ELF-1 (cell line): ENCODE measurements around the gene SASH1.
"Not testable (repeated sequence)": the region's sequence is repeated elsewhere in the genome, so short reads cannot be mapped to it uniquely, and the experiment has no call there.

Experiments used
- DNase-seq: peaks from one replicate; pipeline ENCODE4 v3.0.0-alpha.2; 2016; ENCODE audit warnings: low read depth, low spot score

The SASH1 gene

DNA sequence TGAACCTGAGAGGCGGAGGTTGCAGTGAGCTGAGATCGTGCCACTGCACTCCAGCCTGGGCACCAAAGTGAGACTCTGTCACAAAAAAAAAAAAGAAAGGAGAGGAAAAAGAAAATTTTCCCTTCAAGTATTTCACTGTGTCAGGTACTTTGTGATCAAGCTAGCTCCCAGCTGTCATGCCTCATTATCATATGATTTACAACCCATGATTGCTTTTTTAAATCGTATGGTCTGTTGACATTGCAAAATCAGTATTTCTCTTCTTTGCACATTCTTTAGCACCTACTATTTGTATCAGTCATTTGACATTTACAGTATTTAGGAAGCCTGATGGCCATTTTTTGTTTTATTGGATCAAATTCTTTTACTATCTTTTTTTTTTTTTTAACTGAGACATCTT is 22.4 kb downstream of the SASH1 start:
- DNase-seq: no peak

DNA sequence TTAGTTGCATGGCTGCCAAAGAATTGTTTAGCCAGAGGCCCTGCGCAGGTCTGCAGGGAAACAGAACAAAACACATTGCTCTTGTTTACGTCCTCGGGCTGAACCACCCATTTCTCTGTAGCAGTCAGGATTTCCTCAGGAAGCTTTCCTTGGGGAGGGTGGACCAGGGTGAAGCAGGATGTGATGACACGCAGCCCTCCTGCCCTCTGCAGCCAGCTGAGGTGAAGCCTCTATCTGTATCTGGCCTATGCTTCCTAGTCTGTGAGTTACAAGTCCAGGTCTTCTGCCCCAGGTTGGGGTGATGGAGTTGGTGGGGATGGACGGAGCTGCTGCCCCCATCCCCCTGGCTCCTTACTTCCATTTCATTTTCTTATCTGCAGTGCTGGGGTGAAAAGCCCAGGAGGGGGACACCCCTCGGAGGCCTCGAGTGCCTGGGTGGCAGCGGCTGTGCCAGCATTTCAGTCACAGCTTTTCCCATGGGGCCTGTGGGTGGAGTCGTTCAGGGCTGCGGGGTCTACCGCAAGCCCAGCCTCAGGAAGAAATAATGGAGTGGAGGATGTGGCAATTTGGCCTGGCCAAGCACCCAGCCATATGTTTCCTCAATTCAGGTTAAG is 24.9 kb downstream of the SASH1 start:
- peak; percentile 77 for DNase-seq

DNA sequence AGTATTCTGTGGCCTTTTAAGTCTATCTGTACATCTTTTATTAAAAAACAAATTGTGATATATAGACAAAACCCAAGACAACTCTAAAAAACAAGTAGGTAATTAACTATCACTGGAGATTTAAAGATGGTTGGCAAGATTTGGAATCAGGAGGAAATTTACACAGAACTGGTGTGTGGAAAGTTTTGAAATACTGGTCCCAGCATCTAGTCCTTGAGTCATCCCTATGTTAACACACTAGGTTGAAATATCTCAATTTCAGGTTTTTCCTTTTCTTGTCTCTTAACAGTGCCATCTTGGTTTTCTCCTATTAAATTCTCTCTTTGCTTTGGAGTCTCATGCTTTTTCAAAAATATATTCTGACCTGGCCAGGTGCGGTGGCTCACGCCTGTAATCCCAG is 27.5 kb downstream of the SASH1 start:
- DNase-seq: no peak

DNA sequence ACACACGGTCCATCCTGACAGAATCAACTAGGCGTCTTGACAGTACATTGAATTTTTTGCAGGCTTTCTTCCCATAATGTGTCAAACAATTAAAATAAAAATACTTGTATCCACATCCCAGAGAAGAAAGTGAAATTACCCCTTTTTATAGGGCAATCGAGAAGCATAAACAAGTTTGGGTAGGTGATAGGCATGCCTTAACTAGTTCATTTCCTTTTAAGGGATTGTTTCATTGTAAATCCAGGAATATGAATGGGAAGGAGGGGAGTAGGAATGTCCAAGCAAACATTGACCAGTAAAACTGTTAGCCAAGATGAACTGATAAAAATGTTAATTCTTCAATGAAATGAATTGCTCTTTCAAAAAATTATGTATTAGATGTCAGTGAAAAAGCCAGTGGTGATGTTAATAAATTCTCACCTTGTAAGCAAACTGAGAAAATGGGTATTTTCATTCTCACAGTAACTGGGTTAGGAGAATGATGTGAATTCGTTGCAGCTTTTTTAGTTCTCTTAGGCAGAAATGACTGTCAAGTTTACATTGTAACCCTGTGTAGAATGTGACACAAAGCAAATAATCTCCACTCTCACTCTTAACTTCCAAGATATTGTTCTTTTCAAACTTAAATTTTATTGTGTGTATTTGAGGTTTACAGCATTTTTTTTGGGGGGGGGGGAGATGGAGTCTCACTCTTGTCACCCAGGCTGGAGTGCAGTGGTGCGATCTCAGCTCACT is 31.6 kb downstream of the SASH1 start:
- no peak for DNase-seq

DNA sequence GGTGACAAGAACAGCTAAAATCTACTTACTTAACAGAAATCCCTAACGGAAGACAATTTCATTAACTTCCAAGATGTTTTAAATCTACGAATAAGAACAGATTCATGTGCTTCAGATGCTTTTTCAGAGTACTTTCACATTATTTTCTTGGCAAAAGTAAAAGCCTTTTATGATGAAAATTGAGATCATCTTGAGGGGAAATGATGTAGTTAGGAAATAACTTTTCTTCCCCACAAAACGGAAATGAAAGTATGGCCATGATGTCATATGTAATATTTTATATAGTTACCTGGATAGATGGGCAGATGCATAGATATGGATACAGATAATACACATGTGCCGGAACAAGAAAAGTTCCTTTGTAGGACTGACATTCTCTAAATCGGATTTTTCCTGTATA is 32.8 kb downstream of the SASH1 start:
- DNase-seq: no peak

- no peak for DNase-seq
Measured at GRCh38 chr6:148379481-148379880, 36.8 kb downstream of the SASH1 start.

- no peak for DNase-seq
Measured at GRCh38 chr6:148379966-148380713, 37.5 kb downstream of the SASH1 start.

DNA sequence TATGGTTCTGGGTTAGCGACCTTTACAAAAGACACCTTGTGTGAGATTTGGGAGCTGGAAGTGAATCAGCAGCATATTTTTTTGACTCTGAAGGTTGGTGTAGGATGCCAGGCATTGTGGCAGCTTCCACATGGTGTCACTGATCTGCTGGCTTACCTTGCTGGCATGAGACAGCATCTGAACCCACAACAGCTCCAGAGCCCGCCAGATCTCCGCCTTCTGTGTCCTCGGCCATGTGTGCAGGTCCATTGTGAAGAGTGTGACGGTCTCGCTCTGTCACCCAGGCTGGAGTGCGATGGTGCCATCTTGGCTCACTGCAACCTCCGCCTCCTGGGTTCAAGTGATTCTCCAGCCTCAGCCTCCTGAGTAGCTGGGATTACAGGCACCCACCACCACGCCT is 39.4 kb downstream of the SASH1 start:
- not testable (repeated sequence) for DNase-seq

GRCh38 chr6:148382861-148383260 is 40.2 kb downstream of the SASH1 start:
- no peak for DNase-seq

DNA sequence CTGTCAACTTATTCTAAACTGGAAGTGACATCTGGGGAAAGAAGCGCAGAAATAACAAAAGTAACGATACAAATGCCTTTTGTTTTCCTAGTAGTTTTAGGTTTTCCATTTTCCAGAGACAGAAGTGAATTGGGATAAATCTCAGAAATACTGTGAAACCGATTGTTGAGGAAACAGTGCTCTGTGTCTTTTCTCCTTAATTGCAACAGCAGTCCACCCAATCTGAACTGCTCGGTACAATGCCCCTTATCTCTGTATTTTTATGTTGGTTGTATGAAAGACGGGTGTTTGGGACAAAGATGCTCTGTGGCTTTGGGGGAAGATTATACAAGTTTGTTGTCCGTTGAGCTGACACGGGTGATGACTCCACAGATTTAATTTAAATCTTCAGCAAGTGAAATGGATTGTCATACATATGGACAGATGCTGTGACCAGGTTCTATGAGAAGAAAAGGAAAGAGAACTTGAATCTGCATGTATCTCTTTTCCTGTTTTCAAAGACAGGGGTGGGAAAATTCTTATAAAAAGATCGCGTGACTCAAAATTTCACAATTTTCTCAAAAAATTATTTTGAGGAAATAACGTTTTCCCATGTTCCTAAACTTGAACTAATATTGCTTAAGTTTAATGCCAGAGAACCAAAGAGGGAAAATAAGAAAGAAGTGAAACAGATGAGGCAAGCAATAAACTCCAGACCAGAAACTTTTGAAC is 41.2 kb downstream of the SASH1 start:
- DNase-seq: no peak

GRCh38 chr6:148385379-148385778 is 42.7 kb downstream of the SASH1 start:
- no peak for DNase-seq

GRCh38 chr6:148388521-148388920 is 45.9 kb downstream of the SASH1 start:
- DNase-seq: no peak

- no peak for DNase-seq
Measured at GRCh38 chr6:148389086-148389485, 46.4 kb downstream of the SASH1 start.

GRCh38 chr6:148389917-148390316 is 47.3 kb downstream of the SASH1 start:
- DNase-seq: no peak

DNA sequence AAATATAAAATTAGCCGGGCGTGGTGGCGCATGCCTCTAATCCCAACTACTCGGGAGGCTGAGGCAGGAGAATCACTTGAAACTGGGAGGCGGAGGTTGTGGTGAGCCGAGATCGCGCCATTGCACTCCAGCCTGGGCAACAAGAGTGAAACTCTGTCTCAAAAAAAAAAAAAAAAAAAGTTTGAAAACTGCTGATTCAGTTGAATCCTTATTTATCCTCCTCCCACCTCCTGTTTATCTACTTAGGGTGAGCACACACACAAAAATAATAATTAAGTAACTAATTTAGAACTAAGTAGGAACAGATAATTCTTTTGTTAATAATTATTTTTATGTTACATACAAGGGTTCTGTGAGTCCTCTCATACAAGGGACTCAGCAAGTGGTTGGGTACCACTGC is 49.5 kb downstream of the SASH1 start:
- not testable (repeated sequence) for DNase-seq

GRCh38 chr6:148392671-148393070 is 50.0 kb downstream of the SASH1 start:
- no peak for DNase-seq

GRCh38 chr6:148395583-148396101 is 53.0 kb downstream of the SASH1 start:
- DNase-seq: no peak

- DNase-seq: no peak
Measured at GRCh38 chr6:148396411-148396810, 53.8 kb downstream of the SASH1 start.

- no peak for DNase-seq
Measured at GRCh38 chr6:148396926-148397325, 54.3 kb downstream of the SASH1 start.

DNA sequence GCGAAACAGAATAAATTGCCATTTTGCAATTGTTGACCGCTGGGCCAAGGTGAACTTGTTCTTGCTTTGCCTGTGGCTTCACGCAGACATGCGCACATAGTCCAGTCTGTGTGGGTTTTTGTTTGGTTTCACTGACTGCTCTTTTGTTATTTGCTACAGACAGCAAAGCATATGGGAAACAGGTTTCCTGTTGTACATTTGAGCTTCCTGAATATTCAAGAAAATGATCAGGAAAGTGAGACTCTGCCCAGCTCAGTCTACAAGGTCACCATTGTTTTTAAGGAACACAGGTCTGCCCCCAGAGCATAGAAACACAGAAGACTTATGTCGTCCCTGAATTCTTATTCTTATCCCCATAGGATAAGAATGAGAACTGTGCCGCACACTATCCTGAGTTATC is 55.6 kb downstream of the SASH1 start:
- no peak for DNase-seq

- no peak for DNase-seq
Measured at GRCh38 chr6:148398678-148399077, 56.0 kb downstream of the SASH1 start.

DNA sequence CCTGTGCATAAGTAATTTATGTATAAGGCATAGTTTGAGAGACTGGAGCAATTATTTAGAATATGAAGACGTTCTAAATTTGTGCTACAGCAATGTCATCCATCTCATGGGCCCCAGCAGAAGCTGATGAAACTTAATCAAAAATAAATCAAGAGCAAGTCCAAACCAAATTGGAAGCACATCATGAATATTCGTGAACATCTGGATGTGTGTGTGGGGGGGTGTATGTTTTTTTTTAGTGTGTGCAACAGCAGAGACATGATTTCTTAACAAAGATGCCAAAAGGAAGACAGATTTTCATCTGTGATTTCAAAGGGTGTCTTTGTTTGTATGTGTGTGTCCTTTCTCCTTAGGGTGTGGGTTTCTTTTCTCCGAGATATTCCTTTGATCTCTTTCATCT is 58.9 kb downstream of the SASH1 start:
- no peak for DNase-seq
